ENCODE data around the gene OR51V1. TPM values are rescaled to one million over a fixed set of nuclear protein-coding genes. Genes with fewer than 3 reads are reported as not detected.
"Not testable (repeated sequence)": the region's sequence is repeated elsewhere in the genome, so short reads cannot be mapped to it uniquely, and the experiment has no call there.

OR51V1 gene, protein sequence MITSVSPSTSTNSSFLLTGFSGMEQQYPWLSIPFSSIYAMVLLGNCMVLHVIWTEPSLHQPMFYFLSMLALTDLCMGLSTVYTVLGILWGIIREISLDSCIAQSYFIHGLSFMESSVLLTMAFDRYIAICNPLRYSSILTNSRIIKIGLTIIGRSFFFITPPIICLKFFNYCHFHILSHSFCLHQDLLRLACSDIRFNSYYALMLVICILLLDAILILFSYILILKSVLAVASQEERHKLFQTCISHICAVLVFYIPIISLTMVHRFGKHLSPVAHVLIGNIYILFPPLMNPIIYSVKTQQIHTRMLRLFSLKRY
- total RNA-seq: not detected
- long read RNA-seq: 0 reads

DNA sequence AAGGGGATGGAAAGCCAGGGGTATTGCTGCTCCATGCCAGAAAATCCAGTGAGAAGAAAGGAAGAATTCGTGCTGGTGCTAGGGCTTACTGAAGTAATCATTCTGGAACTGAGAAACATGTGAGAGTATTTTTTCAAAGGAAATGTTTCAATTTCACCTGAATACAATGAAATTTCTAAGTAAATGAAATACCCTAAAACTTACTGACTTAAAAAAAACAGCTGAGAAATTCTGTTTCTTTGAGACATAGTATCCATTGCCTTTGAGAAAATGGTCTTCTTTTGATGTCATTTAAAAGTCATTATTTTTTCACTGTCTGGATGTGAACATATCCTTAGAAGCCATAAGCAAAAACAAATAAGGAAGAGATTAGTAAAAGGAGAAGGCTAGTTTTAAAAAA, at the start of gene OR51V1:
Gene OR51V1, minus strand, starts transcription at position 101 of the 400 bp plus-strand sequence. Its CDS starts 0 bp downstream, at position 101.
- no peak for DNase-seq (ENCODE audit: low spot score)
- intact Hi-C loops (cut with DNase I): no loop called here

DNA sequence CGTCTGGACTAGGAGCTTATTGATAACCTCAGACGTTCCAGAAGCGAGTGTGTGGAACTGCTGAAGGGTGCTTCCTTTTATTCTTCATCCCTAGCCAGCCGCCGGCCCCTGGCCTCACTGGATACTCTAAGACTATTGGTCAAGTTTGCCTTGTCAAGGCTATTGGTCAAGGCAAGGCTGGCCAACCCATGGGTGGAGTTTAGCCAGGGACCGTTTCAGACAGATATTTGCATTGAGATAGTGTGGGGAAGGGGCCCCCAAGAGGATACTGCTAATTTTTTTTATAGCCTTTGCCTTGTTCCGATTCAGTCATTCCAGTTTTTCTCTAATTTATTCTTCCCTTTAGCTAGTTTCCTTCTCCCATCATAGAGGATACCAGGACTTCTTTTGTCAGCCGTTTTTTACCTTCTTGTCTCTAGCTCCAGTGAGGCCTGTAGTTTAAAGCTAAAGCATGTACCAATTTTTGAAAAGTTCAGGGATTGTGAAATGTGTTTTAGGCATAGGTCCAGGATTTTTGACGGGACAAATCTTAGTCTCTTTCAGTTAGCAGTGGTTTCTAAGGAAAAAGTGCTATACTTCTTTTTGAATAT, 49.4 kb upstream of the OR51V1 start, which contains the start of gene HBG1:
Gene HBG1, minus strand, starts transcription at position 51 of the 590 bp plus-strand sequence. CDS start 53 bp downstream, outside the sequence.
- DNase-seq (ENCODE audit: low spot score); intact Hi-C loops (cut with DNase I): not testable (repeated sequence)

DNA sequence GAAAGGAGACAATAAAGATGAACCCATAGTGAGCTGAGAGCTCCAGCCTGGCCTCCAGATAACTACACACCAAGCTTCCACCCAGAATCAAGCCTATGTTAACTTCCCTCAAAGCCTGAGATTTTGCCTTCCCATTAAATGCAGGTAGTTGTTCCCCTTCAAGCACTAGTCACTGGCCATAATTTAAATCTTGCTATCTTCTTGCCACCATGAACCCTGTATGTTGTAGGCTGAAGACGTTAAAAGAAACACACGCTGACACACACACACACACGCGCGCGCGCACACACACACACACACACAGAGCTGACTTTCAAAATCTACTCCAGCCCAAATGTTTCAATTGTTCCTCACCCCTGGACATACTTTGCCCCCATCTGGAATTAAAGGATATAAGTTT, 48.0 kb upstream of the OR51V1 start:
- intact Hi-C loops (cut with DNase I); DNase-seq (ENCODE audit: low spot score): not testable (repeated sequence)

DNA sequence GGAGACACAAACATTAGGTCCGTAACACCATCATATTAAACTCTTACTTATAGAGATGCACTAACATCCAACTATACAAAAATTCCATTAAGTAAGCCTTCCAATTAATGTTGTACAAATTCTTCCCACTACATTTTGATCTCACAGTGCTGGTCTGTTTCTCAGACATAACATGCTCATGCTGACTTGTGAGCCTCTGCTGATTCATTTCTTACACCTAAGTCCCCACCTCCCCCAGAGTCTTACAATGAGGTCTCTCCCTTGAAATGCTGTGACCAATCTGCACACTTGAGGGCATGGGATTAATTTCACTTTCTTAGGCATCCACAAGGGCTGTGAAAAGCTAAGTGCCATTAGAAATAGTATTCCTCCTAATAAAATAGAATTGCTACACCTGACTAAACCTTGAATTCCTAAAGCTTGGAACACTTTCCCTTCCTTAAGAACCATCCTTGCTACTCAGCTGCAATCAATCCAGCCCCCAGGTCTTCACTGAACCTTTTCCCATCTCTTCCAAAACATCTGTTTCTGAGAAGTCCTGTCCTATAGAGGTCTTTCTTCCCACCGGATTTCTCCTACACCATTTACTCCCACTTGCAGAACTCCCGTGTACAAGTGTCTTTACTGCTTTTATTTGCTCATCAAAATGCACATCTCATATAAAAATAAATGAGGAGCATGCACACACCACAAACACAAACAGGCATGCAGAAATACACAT, 47.1 kb upstream of the OR51V1 start:
- no peak for DNase-seq (ENCODE audit: low spot score)
- intact Hi-C loops (cut with DNase I): no loop called here

DNA sequence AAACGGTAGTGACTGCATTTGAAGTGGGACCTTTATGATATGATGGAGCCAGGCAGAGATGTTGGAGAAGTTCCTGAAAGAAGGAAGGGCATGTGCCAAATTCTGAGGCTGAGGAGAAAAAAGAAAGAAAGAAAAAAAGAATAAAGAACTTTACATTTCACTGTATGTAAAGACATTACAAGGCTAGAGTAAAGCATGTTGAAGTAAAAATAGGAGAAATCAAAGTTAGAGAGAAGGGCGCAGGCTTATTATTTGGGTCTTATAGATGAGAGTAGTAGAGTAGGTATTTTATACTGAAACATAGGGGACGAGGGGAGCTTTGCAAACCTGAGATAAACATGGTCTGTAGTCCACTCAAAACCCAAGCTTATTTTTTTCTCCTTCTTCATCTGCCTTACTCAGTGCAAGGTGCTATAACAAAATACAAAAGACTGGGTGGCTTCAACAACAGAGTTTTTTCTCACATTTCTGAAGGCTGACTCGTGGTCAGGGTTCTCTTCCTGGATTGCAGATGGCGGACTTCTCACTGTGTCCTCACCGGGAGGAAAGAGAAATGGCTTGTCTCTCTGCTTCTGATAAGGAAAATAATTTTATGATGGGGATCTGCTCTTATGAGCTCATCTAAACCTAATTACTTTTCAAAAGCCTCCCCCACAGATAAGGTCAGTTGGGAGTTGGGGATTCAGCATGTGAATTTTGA, 46.4 kb upstream of the OR51V1 start:
- DNase-seq (ENCODE audit: low spot score): no peak
- intact Hi-C loops (cut with DNase I): no loop called here

DNA sequence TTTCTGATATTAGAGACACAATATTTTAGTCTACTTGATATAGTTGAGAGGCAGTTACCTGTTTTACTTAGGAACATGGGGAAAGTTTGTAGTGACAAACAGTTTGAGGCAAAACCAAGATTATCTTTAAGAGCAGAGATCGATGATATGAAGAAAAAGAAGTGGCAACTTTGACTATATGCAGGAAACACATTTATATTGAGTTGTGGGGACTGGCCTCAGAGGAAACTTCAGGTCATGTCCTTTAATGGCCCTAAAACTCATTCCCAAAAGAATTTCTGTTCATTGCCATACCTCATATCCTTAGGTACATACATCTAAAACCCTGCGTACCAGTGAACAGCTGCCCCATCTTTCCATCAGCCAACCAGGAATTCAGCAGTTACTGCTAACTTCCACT, 44.7 kb upstream of the OR51V1 start:
- intact Hi-C loops (cut with DNase I): no loop called here
- DNase-seq (ENCODE audit: low spot score): no peak

DNA sequence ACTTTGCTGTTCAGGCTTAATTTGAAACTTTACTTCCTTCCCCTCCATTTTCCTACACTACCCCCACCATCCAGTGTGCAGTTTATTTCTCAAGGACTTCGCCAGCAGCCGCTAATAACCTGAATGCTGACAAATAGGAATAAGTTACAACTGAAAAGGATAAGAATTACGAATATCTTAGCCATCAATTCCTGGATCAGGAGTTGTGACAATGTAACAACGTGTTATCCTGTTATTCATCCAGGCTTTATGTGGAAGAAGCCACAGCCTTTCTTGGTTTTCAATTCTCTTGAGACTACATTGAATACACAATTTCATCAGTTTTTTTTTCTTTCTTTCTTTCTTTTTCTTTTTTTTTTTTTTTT, 43.3 kb upstream of the OR51V1 start:
- no peak for DNase-seq (ENCODE audit: low spot score)
- intact Hi-C loops (cut with DNase I): no loop called here

DNA sequence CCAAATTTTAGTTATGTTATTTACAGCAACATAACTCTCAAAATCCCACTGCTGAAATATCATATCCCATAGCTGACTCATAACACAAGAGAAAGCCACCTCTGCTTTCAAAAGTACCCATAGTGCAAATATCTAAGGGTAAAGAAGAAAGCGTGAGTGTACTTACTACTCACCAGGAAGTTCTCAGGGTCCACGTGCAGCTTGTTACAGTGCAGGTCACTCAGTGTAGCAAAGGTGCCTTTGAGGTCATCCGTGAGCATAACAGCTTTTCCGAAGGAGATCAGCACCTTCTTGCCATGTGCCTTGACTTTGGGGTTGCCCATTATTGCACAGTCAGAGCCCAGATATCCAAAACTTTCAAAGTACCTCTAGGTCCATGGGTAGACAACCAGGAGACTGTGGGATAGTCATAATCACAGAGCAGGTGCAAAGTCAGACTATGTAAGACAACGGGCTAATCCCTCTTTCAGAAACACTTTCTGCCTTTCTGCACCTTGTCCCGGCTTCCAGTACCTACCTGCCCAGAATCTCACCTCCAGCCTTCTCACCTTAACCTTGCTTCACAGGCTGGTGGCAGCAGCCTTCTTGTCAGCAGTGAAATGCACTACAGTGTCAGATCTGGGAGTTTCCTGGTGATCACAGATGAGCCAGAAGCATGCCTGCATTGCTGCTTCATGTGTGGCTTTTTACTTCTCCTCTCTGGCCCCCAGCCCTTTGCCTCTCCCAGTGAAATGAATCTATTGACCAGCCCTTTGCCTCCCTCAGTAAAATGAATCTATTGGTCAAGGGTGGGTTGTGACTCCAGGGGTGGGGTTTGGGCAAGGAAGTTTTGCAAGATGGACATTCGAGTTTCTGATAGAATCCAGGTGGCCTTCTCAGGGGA, 42.7 kb upstream of the OR51V1 start:
- DNase-seq (ENCODE audit: low spot score): no peak
- intact Hi-C loops (cut with DNase I): no loop called here

DNA sequence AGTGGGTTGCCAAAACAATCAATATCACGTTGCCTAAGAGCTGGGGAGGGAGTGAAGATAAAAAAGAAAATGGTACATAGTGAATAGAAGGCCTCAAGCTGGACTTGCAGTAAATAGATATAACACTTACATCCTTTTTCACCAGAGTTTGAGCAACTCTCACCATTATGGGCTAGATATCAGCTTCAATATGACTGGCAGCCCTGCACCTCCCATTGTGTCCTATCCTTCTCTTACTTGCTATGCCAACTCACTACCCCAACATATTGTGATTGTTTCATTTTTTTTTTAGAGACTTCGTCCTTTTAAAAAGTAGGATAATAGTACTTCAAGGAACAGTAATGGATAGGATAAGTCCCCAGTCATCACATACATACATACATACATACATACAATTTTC, 41.7 kb upstream of the OR51V1 start:
- intact Hi-C loops (cut with DNase I): no loop called here
- no peak for DNase-seq (ENCODE audit: low spot score)

DNA sequence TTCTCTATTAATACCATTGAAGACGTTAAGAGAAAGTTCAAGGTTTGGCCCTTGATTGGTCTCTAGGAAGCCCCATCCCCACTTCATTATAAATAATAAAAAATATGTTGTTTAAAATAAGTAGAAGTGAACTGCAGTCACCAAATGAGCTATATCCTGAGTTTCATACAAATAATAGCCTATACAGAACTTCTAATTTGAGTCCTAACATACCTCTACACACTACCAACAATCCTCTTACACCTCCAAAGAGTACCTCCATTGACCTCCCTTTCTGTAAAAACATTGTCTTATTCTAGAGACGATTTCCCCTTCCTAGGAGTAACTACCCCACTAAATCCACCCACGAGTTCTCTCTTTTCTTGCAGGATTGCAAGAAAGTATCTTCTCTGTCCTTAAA, 41.0 kb upstream of the OR51V1 start:
- DNase-seq (ENCODE audit: low spot score): no peak
- intact Hi-C loops (cut with DNase I): no loop called here

DNA sequence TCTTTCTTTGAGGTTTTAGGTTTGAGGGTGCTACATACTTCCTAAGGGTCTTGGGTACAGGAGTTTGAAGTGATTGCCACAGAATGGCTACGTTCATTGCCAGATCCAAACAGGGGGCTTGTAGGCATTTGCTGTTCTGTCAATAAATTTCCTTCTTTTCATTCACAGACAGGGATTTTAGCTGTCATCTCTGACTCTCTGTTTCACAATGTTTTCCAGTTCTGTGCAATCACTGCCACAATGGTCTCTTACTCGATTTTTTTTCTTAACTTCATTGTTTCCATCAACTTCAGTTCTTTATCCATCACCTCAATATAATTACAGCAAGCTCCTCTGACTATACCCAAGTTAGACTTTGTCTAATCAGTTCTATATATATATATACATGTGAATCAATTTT, 40.0 kb upstream of the OR51V1 start:
- no peak for DNase-seq (ENCODE audit: low spot score)
- intact Hi-C loops (cut with DNase I): no loop called here

DNA sequence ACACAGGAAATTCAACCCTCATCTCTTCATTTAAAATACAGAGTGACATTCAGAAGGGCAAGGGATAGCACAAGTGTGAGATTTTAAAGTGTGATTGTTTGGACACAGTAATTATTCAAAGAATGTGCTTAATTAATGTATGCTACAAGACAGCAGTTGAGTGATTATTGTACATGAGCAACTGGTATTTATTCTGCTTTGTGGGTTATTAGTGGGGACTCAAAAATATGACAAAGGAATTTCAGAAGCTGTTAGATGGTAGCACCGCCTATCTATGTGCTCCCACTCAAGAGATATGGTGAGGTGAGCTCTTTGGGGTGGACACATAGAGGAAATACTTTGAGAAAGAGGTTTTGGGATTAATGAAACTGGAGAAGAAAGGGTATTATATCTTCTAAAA, 39.6 kb upstream of the OR51V1 start:
- intact Hi-C loops (cut with DNase I): no loop called here
- no peak for DNase-seq (ENCODE audit: low spot score)

DNA sequence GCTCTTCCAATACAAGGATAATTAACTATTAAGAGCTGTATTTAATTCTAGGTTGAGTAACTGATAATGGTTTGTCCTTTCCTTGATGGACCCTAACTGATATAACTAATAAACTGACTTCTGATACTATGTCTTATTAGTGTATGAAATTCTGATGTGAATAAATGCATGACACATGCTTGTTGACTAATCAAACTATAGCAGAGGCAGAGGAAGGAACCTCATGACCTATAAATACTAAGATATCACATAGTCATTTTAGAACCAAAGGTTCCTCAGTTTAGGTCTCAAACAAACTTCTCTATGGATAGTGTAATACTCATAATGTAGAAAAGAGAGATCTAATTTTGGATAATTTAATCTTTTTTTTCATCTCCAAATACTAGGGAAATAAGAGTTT, 38.6 kb upstream of the OR51V1 start:
- DNase-seq (ENCODE audit: low spot score): no peak
- intact Hi-C loops (cut with DNase I): no loop called here

DNA sequence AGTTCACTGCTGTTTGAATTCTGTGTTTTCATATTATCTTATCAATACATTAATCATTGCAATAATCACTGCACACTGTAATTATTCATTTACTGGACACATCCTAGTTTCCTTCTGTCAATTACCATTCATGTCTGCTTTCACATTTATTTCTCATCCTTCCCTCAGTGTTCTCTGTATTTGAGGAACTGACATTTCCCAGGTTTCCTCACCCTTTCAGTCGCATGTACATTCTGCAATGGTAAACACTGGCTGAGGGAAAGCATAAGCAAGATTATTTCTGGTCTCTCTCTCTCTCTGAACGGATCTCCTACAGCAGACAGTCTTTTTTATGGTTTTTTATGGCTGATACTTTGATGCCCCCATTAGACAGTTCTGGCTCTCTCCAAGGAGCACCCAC, 38.0 kb upstream of the OR51V1 start:
- intact Hi-C loops (cut with DNase I): no loop called here
- no peak for DNase-seq (ENCODE audit: low spot score)

DNA sequence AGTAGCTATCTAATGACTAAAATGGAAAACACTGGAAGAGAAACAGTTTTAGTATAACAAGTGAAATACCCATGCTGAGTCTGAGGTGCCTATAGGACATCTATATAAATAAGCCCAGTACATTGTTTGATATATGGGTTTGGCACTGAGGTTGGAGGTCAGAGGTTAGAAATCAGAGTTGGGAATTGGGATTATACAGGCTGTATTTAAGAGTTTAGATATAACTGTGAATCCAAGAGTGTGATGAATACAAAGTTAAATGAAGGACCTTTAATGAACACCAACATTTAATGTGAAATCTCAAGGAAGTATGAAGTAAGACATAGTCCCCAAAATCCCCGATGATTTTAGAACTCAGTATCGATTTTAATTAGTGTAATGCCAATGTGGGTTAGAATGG, 36.9 kb upstream of the OR51V1 start:
- no peak for DNase-seq (ENCODE audit: low spot score)
- intact Hi-C loops (cut with DNase I): no loop called here

DNA sequence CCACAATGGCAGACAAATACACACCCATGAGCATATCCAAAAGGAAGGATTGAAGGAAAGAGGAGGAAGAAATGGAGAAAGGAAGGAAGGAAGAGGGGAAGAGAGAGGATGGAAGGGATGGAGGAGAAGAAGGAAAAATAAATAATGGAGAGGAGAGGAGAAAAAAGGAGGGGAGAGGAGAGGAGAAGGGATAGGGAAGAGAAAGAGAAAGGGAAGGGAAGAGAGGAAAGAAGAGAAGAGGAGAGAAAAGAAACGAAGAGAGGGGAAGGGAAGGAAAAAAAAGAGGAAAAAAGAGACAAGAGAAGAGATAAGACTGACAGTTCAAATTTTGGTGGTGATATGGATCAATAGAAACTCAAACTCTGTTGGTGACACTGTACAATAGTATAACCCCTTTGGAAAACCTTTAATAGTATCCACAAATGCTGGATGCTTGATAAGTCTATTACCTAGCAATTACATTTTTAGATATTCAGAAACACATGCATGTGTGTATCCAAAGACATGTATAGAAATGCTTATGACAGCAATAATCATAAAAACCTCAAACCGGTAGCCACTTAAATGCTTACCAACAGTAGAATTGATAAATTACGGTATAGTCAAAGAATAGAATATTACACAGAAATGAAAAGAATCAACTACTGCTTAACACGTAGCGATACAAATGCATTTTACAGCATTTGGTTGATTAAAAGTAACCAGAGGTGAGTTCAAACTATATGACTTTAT, 35.0 kb upstream of the OR51V1 start:
- DNase-seq (ENCODE audit: low spot score): no peak
- intact Hi-C loops (cut with DNase I): no loop called here

DNA sequence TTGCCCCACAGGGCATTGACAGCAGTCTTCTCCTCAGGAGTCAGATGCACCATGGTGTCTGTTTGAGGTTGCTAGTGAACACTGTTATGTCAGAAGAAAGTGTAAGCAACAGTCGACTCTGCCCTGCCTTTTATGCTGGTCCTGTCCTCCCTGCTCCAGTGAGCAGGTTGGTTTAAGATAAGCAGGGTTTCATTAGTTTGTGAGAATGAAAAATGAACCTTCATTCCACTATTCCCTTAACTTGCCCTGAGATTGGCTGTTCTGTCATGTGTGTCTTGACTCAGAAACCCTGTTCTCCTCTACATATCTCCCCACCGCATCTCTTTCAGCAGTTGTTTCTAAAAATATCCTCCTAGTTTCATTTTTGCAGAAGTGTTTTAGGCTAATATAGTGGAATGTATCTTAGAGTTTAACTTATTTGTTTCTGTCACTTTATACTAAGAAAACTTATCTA, 33.9 kb upstream of the OR51V1 start, which contains the start of gene HBD:
Gene HBD, minus strand, starts transcription at position 103 of the 454 bp plus-strand sequence. Its CDS starts 50 bp downstream, at position 53.
- intact Hi-C loops (cut with DNase I): no loop called here
- DNase-seq (ENCODE audit: low spot score): no peak

DNA sequence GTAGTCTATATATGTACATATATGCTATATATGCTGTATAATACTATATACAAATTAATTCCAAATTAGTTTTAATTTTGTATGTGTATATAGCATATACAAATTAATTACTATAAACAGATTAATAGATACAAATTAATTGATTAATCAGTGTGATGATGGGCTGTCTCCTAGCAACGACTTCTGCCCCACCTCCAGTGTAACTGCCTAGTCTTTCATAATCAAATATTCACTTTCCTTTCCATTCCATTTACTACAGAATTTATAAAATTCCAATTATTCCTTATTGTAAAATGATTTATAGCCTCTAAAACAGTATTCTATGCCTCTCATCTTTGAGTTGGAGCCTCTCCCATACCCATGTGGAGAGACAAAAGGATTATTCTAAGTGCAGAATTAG, 32.8 kb upstream of the OR51V1 start:
- intact Hi-C loops (cut with DNase I): no loop called here
- no peak for DNase-seq (ENCODE audit: low spot score)

Measured in cardiac septum (tissue), 1 donor.